Measurements from ENCODE around the gene MEAK7. TPM values are rescaled to one million over a fixed set of nuclear protein-coding genes. Genes with fewer than 3 reads are reported as not detected.

MEAK7 gene
- total RNA-seq, 4 donors from 2014 or later: 2.6 to 7.1 (median 5.0) TPM

- no peak for ATAC-seq
- Histone ChIP-seq H3K36me3 (peaks cover 0 to 21% of the 10 kb centered on the region in 2 donors), H3K27ac (no peak overlapping the region), H3K9me3 (no peaks in the 10 kb centered on the region), H3K4me1 (no peaks in the 10 kb centered on the region), H3K4me3 (no peak overlapping the region), H3K27me3 (no peaks in the 10 kb centered on the region)
- intact Hi-C loops (cut with DNase I; ENCODE audit: low total_unique reads) (no loop called here), in situ Hi-C loops (cut with MboI; ENCODE audit: low sequenced_read_pairs in 4 of 4) (loop anchor here in 2 of 4 donors (25.0 kb wide), 2 partner anchors 199 to 524 kb away; partner anchors contain the start of genes NECAB2 (in 2 of the 2), OSGIN1 (in 2 of the 2) and WFDC1 (in 2 of the 2))
- TF ChIP-seq POLR2A (IDR thresholded peaks at IDR 0.05) (no peak), CTCF (IDR thresholded peaks at IDR 0.05 in 4 of 5, conservative IDR thresholded peaks at IDR 0.05 in 1 of 5) (no peak)
- DNase-seq: no peak
Observed at GRCh38 chr16:84486126-84486525, 18.3 kb downstream of the MEAK7 start.

DNA sequence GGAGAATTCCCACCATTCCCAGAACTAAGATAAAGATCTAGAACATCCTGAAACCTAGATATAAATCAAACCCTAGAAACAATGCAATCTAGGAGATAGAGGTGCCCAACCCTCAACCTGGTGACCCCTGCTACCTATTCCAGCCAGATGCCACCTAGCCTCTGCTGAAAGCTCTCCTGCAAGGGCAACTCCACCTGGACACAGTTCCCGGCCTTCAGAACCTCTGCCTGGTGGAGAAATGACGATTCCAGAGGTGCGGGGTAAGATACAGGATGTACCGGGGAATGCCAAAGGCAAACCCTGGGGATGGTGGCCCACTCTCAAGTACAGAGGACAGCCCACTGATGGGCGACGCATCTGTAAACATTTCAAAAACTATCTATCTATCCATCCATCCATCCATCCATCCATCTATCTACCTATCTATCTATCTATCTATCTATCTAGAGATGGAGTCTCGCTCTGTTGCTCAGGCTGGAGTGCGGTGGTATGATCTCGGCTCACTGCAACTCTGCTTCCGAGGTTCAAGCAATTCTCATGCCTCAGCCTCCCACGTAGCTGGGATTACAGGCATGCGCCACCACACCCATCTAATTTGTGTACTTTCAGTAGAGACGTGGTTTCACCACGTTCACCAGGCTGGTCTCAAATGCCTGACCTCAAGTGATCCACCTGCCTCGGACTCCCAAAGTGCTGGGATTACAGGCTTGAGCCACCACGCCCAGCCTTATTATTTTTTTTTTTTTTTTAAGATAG, 19.0 kb downstream of the MEAK7 start:
- DNase-seq (no peak), ATAC-seq (no peak)
- no peak for TF ChIP-seq CTCF (IDR thresholded peaks at IDR 0.05 in 4 of 5, conservative IDR thresholded peaks at IDR 0.05 in 1 of 5)
- no peak for TF ChIP-seq POLR2A (IDR thresholded peaks at IDR 0.05)
- Histone ChIP-seq H3K4me3 (no peak overlapping the region), H3K27ac (no peak overlapping the region), H3K4me1 (no peaks in the 10 kb centered on the region), H3K9me3 (no peaks in the 10 kb centered on the region), H3K36me3 (peaks cover 0 to 21% of the 10 kb centered on the region in 2 donors), H3K27me3 (no peaks in the 10 kb centered on the region)
- in situ Hi-C loops (cut with MboI; ENCODE audit: low sequenced_read_pairs in 4 of 4): loop anchor here in 2 of 4 donors (25.0 kb wide), 2 partner anchors 198 to 523 kb away; partner anchors contain the start of genes NECAB2 (in 2 of the 2), OSGIN1 (in 2 of the 2) and WFDC1 (in 2 of the 2)
- intact Hi-C loops (cut with DNase I; ENCODE audit: low total_unique reads): no loop called here

GRCh38 chr16:84484579-84485254, 19.7 kb downstream of the MEAK7 start:
- Histone ChIP-seq H3K4me3 (no peak overlapping the region), H3K27me3 (no peaks in the 10 kb centered on the region), H3K9me3 (no peaks in the 10 kb centered on the region), H3K4me1 (no peaks in the 10 kb centered on the region), H3K36me3 (peaks cover 0 to 21% of the 10 kb centered on the region in 2 donors), H3K27ac (no peak overlapping the region)
- peak; percentile 56 to 65 for ATAC-seq
- DNase-seq: peak in 1 of 2 donors; percentile 22
- in situ Hi-C loops (cut with MboI; ENCODE audit: low sequenced_read_pairs in 4 of 4) (loop anchor here in 2 of 4 donors (25.0 kb wide), 2 partner anchors 197 to 522 kb away; partner anchors contain the start of genes NECAB2 (in 2 of the 2), OSGIN1 (in 2 of the 2) and WFDC1 (in 2 of the 2)), intact Hi-C loops (cut with DNase I; ENCODE audit: low total_unique reads) (no loop called here)
- TF ChIP-seq CTCF (IDR thresholded peaks at IDR 0.05 in 4 of 5, conservative IDR thresholded peaks at IDR 0.05 in 1 of 5) (peak; percentile 35 to 71 (median 61)), POLR2A (IDR thresholded peaks at IDR 0.05) (no peak)

DNA sequence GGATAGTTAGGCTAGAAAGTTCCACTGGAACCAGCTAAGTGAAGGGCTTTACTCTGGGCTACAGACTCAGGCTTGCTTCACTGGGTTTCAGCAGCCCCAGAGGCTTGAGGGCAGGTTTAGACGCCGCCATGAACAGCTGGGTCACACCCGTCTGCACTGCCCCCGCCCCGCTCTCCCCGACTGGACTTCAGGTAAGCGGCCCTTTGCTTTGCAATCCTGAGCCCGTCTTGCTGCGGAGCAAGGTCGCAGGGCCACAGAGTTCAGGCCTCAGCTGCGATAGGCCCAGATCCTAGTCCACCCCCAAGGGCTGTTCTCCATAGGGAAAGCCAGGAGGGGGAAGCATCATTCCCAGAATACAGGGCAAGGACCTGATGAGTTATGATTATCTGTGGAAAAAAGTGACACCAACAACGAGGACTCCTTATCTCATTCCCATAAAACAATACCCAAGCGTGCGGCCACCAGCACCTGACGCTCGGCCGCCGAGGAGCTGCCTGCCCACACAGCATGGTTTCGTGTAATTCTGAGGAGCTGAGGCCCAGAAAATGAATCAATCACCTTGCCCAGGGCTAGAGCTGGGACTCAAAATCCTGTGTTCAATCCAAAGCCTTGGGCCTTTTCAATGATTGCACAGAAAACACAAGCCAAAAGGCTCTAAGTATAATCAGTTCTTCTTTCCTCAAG, 20.4 kb downstream of the MEAK7 start:
- no peaks in the 10 kb centered on the region for H3K27me3 ChIP-seq
- no peaks in the 10 kb centered on the region for H3K9me3 ChIP-seq
- no peak overlapping the region for H3K4me3 ChIP-seq
- H3K4me1 ChIP-seq: no peaks in the 10 kb centered on the region
- TF ChIP-seq POLR2A (IDR thresholded peaks at IDR 0.05) (no peak), CTCF (IDR thresholded peaks at IDR 0.05 in 4 of 5, conservative IDR thresholded peaks at IDR 0.05 in 1 of 5) (no peak)
- intact Hi-C loops (cut with DNase I; ENCODE audit: low total_unique reads): no loop called here
- peaks cover 0 to 18% of the 10 kb centered on the region in 2 donors for H3K36me3 ChIP-seq
- ATAC-seq: no peak
- in situ Hi-C loops (cut with MboI; ENCODE audit: low sequenced_read_pairs in 4 of 4): loop anchor here in 2 of 4 donors (25.0 kb wide), 2 partner anchors 197 to 522 kb away; partner anchors contain the start of genes NECAB2 (in 2 of the 2), OSGIN1 (in 2 of the 2) and WFDC1 (in 2 of the 2)
- no peak for DNase-seq
- H3K27ac ChIP-seq: no peak overlapping the region

All from gastrocnemius medialis (tissue), 4 donors.